ENCODE results near the gene SPP1. TPM values are rescaled to one million over a fixed set of nuclear protein-coding genes. Genes with fewer than 3 reads are reported as not detected.

Gene SPP1
- total and polyA plus RNA-seq, 9 of the 15 experiments (the other 6 are each of a cell fraction or from before 2014, with no cell fraction given): 0.10 to 0.64 TPM; not detected in 7

DNA sequence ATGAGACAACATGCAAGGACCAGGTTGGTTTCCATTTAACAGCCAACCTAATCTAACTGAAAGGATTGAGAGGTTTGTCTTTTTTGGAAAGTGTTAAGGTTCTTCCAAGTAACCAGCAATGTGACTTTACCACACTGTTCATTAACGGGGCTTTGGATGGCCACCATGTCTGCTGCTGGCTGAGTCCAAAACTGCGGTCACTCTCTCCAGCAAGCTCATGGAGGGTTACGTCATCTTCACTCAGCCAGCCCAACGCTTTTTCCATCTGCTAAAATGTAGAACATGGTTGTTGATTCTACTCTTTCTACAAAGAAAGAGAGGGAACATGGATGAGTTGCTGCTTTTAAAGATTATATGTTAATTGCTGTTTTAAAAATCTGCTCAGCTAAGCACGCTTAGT, 43.0 kb downstream of the SPP1 start:
- Histone ChIP-seq H3K36me3 (ENCODE audit: control insufficient read depth, insufficient read depth, low read length) (no peaks in the 10 kb centered on the region), H3K9me3 (replicated peaks; ENCODE audit: control insufficient read depth, insufficient read depth, low read depth, low read length) (no peaks in the 10 kb centered on the region), H3K79me2 (ENCODE audit: control insufficient read depth, insufficient read depth, low read length) (no peaks in the 10 kb centered on the region), H3K27me3 (ENCODE audit: control insufficient read depth in 2 of 2, insufficient read depth in 2 of 2, low read length in 2 of 2) (peaks cover 0 to 6% of the 10 kb centered on the region in 2 experiments; a peak in 1 of 5 replicates), H4K20me1 (replicated peaks; ENCODE audit: control insufficient read depth, insufficient read depth, low read length) (no peaks in the 10 kb centered on the region), H3K4me1 (replicated peaks in 1 of 2; ENCODE audit: control insufficient read depth in 2 of 2, insufficient read depth in 2 of 2, low read length in 2 of 2) (no peaks in the 10 kb centered on the region), H2AFZ (ENCODE audit: low read depth, low read length) (peak overlapping the region; percentile 32; the same call in 1 of the 2 replicates), H3K4me3 (no peak overlapping the region), H3K9me1 (ENCODE audit: control insufficient read depth, insufficient read depth, low read length) (no peaks in the 10 kb centered on the region), H3K4me2 (ENCODE audit: insufficient read depth, low read length) (no peak overlapping the region), H3K9ac (ENCODE audit: insufficient read depth in 1 of 2, low read depth in 2 of 2, low read length in 2 of 2) (no peak overlapping the region), H3K27ac (ENCODE audit: extremely low read depth, low read depth, low read length) (no peak overlapping the region)
- intact Hi-C loops (cut with micrococcal nuclease) (no loop called here), in situ Hi-C loops (cut with MboI) (no loop called here)
- ATAC-seq (peak; percentile 68; the same call in 2 of the 3 replicates), DNase-seq (ENCODE audit: extremely low read depth in 1 of 4, low spot score in 3 of 4) (peak in 1 of 4 experiments; percentile 5), FAIRE-seq (no peak)
- no TSS peak for BruUV-seq (replicated peaks)
- ChIA-PET POLR2A (no interaction called here), CTCF (ENCODE audit: low intra/inter-chr PET ratio) (no interaction called here)
- WGBS (ENCODE audit: insufficient coverage, low coverage, missing lambda C conversion rate): 13% methylated on average over 5 of the region's 5 CpGs
- TF ChIP-seq ATF7 (IDR thresholded peaks at IDR 0.05) (peak; percentile 82), HNRNPH1 (optimal IDR thresholded peaks at IDR 0.05; ENCODE audit: low read depth, low read length) (no peak), ARHGAP35 (IDR thresholded peaks at IDR 0.05; ENCODE audit: partially characterized antibody) (no peak), JUND (IDR thresholded peaks at IDR 0.05; ENCODE audit: borderline replicate concordance, low read depth, low read length) (peak; percentile 35; the same call in 1 of the 2 replicates), JUND (tag; IDR thresholded peaks at IDR 0.05; ENCODE audit: borderline replicate concordance, low read depth, low read length) (peak; percentile 56; the same call in 2 of the 3 replicates), HSF4 (CRISPR knock-in tag; IDR thresholded peaks at IDR 0.05; ENCODE audit: borderline replicate concordance) (no peak), ZNF282 (CRISPR knock-in tag; IDR thresholded peaks at IDR 0.05) (no peak), CBFB (CRISPR knock-in tag; IDR thresholded peaks at IDR 0.05) (no peak), RCOR1 (IDR thresholded peaks at IDR 0.05; ENCODE audit: borderline replicate concordance in 1 of 2, low read depth in 2 of 2, low read length in 2 of 2) (no peak), CBX1 (IDR thresholded peaks at IDR 0.05; ENCODE audit: low read depth) (no peak), TFAP4 (CRISPR knock-in tag; IDR thresholded peaks at IDR 0.05; ENCODE audit: borderline replicate concordance) (no peak), ATF3 (IDR thresholded peaks at IDR 0.05) (peak; percentile 80), ATF3 (CRISPR knock-in tag; conservative IDR thresholded peaks at IDR 0.05) (no peak), MTA3 (IDR thresholded peaks at IDR 0.05; ENCODE audit: borderline replicate concordance) (no peak), CEBPG (CRISPR knock-in tag; IDR thresholded peaks at IDR 0.05) (no peak), CEBPG (tag; conservative IDR thresholded peaks at IDR 0.05 in 1 of 2, IDR thresholded peaks at IDR 0.05 in 1 of 2) (peak; percentile 60 to 76), VEZF1 (CRISPR knock-in tag; IDR thresholded peaks at IDR 0.05) (no peak), ZNF175 (CRISPR knock-in tag; IDR thresholded peaks at IDR 0.05; ENCODE audit: low read depth) (0 out of 2 replicates have a peak, but pooled peaks have one; percentile 30), RBM25 (IDR thresholded peaks at IDR 0.05; ENCODE audit: low read depth, low read length, severe bottlenecking) (no peak)
- TF ChIP-seq, protein P1, sequence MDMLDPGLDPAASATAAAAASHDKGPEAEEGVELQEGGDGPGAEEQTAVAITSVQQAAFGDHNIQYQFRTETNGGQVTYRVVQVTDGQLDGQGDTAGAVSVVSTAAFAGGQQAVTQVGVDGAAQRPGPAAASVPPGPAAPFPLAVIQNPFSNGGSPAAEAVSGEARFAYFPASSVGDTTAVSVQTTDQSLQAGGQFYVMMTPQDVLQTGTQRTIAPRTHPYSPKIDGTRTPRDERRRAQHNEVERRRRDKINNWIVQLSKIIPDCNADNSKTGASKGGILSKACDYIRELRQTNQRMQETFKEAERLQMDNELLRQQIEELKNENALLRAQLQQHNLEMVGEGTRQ (CRISPR knock-in tag; IDR thresholded peaks at IDR 0.05): no peak

Measured in K562 (cell line).